NCI-H2196 treated with DMSO at 0.1 percent for 48 hours (cell line): ENCODE results near the gene CENPN.

Experiments
- DNase-seq: peaks from one replicate; lab custom pipeline; 2025; ENCODE audit not compliant: unreplicated experiment; lab: John Stamatoyannopoulos, UW

CENPN gene

DNA sequence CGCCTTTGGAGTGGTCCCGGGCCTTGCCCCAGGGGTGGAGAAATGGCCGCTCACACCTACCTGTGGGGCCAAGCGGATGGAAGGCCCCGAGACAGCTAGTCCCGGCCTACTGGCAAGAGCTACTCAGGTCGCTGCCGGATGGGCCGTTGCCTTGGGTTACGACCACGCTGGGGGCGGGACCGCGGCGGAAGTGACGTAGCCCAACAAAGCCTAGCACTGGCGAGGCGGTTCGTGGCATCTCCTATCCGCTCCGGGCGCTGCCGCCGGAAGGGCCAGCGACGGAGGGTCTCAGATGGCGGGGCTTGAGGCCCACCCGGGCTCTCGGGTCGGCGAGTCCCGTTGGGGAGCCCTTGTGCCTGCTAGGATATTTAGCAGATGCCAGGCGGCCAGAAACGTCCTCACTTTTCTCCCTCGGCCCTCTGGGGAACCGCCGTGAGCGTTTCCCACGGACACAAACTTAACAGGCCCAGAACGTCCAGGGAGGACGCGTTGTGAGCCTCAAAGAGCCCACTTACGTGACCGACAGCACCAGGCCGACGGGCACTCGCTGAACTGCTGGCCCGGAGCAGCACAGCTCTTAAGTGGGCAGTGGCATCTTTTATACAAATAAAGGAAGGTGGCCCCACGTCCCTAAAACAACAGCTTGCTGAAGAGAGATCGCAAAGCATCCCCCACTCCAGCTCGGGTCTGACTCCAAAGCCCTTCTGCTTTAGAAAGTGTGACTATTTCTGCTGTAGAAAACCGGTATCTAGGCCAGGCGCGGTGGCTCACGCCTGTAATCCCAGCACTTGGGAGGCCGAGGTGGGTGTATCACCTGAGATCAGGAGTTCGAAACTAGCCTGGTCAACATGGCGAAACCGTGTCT lies 70.3 kb downstream of the CENPN start, which contains the start of gene C16orf46:
TSS of gene C16orf46 (minus strand) at position 163 of the 865 bp plus-strand sequence. CDS start 13,283 bp downstream, outside the sequence.
- peak; percentile 57 for DNase-seq

DNA sequence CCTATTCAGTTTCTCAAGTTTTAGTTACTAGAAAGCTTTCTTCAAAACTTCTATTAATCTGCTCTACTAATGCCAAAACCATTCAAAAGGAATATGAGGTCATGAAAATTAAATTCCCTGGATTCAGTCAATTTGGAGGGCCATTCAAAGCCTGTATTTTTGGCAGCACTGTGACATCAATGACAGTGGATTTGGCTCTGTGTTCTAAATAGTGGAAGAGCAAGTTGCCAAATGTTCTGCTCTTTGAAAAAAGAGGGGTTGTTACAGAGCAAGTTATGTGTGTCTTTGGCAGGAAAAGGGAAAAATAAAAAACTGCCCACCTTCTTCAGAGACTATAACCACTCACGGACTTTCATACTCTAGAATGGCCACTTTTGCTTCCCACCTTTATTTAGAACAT lies 73.2 kb downstream of the CENPN start:
- DNase-seq: no peak

DNA sequence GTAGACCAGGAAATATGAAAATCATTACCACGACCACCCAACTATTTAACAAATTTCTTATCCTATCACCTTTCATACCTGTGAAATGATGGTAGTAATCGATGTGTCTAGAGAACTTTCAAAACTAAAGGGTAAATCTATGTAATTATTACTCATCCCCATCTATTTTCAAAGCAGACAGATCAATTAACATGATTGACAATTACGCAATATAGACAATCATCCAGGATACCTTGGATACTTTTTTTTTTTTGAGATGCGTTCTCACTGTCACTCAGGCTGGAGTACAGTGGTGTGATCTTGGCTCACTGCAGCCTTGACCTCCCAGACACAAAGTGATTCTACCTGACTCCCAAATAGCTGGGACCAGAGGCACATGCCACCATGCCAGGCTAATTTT lies 74.0 kb downstream of the CENPN start:
- DNase-seq: no peak
